Thyroid gland (tissue), 4 donors: ENCODE data around the gene RFC3.

Source experiments
- POLR2A ChIP-seq, 2 donors: fragments of 450-650 bp; IDR thresholded peaks; one replicate each; pipeline ENCODE4 v1.6.1; 2017; ENCODE audit warnings: antibody characterized with exemption in 2 of 2, mild to moderate bottlenecking in 2 of 2, moderate library complexity in 1 of 2
- TF ChIP-seq, protein P1 (sequence below), 6 experiments: fragments of 200-600 bp in 3 of 6; fragments of 450-650 bp in 3 of 6; sonication (generic) in 3 of 6; IDR thresholded peaks; one replicate each; pipeline ENCODE4 v1.5.1; 2016 to 2019; ENCODE audit warnings: antibody characterized with exemption in 6 of 6, mild to moderate bottlenecking in 2 of 6, inconsistent platforms in 1 of 6, moderate library complexity in 1 of 6

DNA sequence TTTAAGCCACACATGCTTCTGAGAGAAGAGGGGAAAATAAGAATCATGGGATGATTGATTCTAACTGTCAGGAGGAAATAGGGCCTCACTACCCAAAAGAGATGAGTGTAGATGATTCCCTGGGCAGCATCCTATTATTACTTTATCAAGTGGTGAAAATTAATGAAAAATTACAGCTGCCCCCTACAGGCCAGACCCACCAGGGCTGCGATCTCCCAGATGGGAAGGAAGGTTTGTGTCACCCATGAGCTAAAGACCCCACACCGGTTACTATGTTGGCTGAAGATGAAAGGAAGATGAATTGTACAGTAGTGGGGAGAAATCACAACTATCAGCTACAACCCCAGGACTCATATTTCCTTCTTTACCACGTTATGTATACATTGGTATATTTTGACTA, 49.5 kb downstream of the RFC3 start:
- no peak for TF ChIP-seq POLR2A (IDR thresholded peaks at IDR 0.05)
- TF ChIP-seq, protein P1, sequence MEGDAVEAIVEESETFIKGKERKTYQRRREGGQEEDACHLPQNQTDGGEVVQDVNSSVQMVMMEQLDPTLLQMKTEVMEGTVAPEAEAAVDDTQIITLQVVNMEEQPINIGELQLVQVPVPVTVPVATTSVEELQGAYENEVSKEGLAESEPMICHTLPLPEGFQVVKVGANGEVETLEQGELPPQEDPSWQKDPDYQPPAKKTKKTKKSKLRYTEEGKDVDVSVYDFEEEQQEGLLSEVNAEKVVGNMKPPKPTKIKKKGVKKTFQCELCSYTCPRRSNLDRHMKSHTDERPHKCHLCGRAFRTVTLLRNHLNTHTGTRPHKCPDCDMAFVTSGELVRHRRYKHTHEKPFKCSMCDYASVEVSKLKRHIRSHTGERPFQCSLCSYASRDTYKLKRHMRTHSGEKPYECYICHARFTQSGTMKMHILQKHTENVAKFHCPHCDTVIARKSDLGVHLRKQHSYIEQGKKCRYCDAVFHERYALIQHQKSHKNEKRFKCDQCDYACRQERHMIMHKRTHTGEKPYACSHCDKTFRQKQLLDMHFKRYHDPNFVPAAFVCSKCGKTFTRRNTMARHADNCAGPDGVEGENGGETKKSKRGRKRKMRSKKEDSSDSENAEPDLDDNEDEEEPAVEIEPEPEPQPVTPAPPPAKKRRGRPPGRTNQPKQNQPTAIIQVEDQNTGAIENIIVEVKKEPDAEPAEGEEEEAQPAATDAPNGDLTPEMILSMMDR (IDR thresholded peaks at IDR 0.05): no peak
